MCF 10A (cell line): ENCODE measurements around the gene ST6GAL1. TPM values are rescaled to one million over a fixed set of nuclear protein-coding genes. Genes with fewer than 3 reads are reported as not detected.

ENCODE experiments used
- BruUV-seq: library from RNA; stranded (reverse); fragments of 400-500 nt; replicated peaks from 2 replicates; lab custom pipeline; 2021; lab: Mats Ljungman, UMichigan
- CTCF ChIA-PET: fragments of 300-600 bp; sonication (Branson Sonifier 250); formaldehyde crosslinking; extraction: SDS; loops from one replicate; lab custom pipeline; 2021; ENCODE audit warnings: antibody characterized with exemption, inconsistent platforms; lab: Yijun Ruan, JAX
- POLR2A ChIA-PET: fragments of 300-600, 350-650 bp; sonication (Branson Sonifier 250); formaldehyde crosslinking; extraction: SDS; loops from one replicate; lab custom pipeline; 2020; ENCODE audit warnings: antibody characterized with exemption, inconsistent platforms; lab: Yijun Ruan, JAX
- DNase-seq: peaks from one replicate; pipeline ENCODE4 v3.0.0-alpha.2; 2018; ENCODE audit not compliant: unreplicated experiment
- H3K27ac Mint-ChIP-seq: one replicate; pipeline ENCODE4 v1.8.0; 2022; ENCODE audit warnings: mild to moderate bottlenecking, low read depth, mixed read lengths; ENCODE audit not compliant: unreplicated experiment
- H3K27me3 Mint-ChIP-seq: one replicate; pipeline ENCODE4 v1.8.0; 2022; ENCODE audit warnings: mixed read lengths; ENCODE audit not compliant: insufficient read depth, unreplicated experiment
- H3K36me3 Mint-ChIP-seq: one replicate; pipeline ENCODE4 v1.8.0; 2022; ENCODE audit warnings: mild to moderate bottlenecking, moderate library complexity, mixed read lengths; ENCODE audit not compliant: insufficient read depth, unreplicated experiment
- H3K4me1 Mint-ChIP-seq: one replicate; pipeline ENCODE4 v1.8.0; 2022; ENCODE audit warnings: mixed read lengths; ENCODE audit not compliant: insufficient read depth, unreplicated experiment
- H3K4me3 Mint-ChIP-seq: one replicate; pipeline ENCODE4 v1.8.0; 2022; ENCODE audit warnings: mild to moderate bottlenecking, moderate library complexity, mixed read lengths; ENCODE audit not compliant: unreplicated experiment
- H3K9me3 Mint-ChIP-seq: one replicate; pipeline ENCODE4 v1.8.0; 2022; ENCODE audit warnings: mixed read lengths; ENCODE audit not compliant: unreplicated experiment
- CTCF ChIP-seq: fragments of 200-600 bp; IDR thresholded peaks from one replicate; pipeline ENCODE4 v1.8.0; 2022; ENCODE audit warnings: antibody characterized with exemption, mild to moderate bottlenecking; ENCODE audit not compliant: unreplicated experiment
- intact Hi-C: fragments of 100-400 bp; cut with micrococcal nuclease; formaldehyde crosslinking; loops from 2 replicates; pipeline ENCODE4 v1.14.1; 2022
- total RNA-seq: library from RNA; stranded (reverse); gene quantifications from 2 replicates; pipeline ENCODE4 v1.2.3, GENCODE V29; 2022

The ST6GAL1 gene
- total RNA-seq, 1 experiment from 2014 or later, result 18.8 TPM

GRCh38 chr3:187074846-187075245 is 144.5 kb downstream of the ST6GAL1 start:
- POLR2A ChIA-PET, result interaction anchor here (1.4 kb wide), 1 partner anchor 10 kb away, joined by 4 read pairs; no protein-coding TSS in a partner anchor
- no TSS peak for BruUV-seq
- no peak for DNase-seq
- peaks cover 18% of the 10 kb centered on the region for H3K36me3 Mint-ChIP-seq
- peaks cover 2% of the 10 kb centered on the region for H3K9me3 Mint-ChIP-seq
- H3K4me3 Mint-ChIP-seq, result no peak overlapping the region
- peaks cover under 1% of the 10 kb centered on the region for H3K4me1 Mint-ChIP-seq
- intact Hi-C loops, result no loop called here
- no peak overlapping the region for H3K27ac Mint-ChIP-seq
- no peak for TF ChIP-seq CTCF
- CTCF ChIA-PET, result interaction anchor here (1.0 to 1.1 kb wide), 3 partner anchors 10 to 90 kb away, joined by 3 read pairs; no protein-coding TSS in a partner anchor
- H3K27me3 Mint-ChIP-seq, result no peaks in the 10 kb centered on the region

- Mint-ChIP-seq H3K4me1 (no peaks in the 10 kb centered on the region), H3K27me3 (no peaks in the 10 kb centered on the region), H3K9me3 (no peaks in the 10 kb centered on the region), H3K27ac (peak overlapping the region; percentile 35), H3K36me3 (peaks cover 13% of the 10 kb centered on the region), H3K4me3 (no peak overlapping the region)
- no TSS peak for BruUV-seq
- CTCF ChIA-PET, result no interaction called here
- POLR2A ChIA-PET, result interaction anchor here (0.6 kb wide), 2 partner anchors 19 to 461 kb away, joined by 3 read pairs; no protein-coding TSS in a partner anchor
- intact Hi-C loops, result no loop called here
- no peak for DNase-seq
- TF ChIP-seq CTCF, result no peak
These were observed 146.0 kb downstream of the ST6GAL1 start for GRCh38 chr3:187076297-187076696.

DNA sequence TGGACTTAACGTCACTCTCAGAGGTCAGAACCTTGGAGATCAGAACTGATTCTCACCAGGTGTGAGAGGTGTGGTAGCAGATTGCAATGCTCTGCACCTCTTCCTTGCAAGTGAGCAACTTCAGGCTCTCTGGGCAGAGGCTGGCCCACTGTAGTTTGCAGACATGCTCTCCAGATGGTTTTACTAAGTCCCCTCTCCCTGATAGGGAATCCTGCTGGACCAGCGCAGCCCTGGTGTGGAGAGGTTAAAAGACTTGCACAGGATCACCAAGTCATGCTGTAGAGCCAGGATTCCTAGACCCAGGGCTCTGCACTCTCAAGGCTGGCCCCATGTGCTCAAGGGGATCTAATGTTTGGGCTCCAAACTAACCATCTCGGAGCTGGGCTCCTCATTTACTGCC is 146.8 kb downstream of the ST6GAL1 start:
- intact Hi-C loops, result no loop called here
- Mint-ChIP-seq H3K36me3 (peaks cover 13% of the 10 kb centered on the region), H3K4me1 (no peaks in the 10 kb centered on the region), H3K27ac (no peak overlapping the region), H3K27me3 (no peaks in the 10 kb centered on the region), H3K9me3 (no peaks in the 10 kb centered on the region), H3K4me3 (no peak overlapping the region)
- POLR2A ChIA-PET, result interaction anchor here (0.6 kb wide), 1 partner anchor 462 kb away, joined by 3 read pairs; no protein-coding TSS in a partner anchor
- no TSS peak for BruUV-seq
- CTCF ChIA-PET, result no interaction called here
- no peak for TF ChIP-seq CTCF
- DNase-seq, result no peak

DNA sequence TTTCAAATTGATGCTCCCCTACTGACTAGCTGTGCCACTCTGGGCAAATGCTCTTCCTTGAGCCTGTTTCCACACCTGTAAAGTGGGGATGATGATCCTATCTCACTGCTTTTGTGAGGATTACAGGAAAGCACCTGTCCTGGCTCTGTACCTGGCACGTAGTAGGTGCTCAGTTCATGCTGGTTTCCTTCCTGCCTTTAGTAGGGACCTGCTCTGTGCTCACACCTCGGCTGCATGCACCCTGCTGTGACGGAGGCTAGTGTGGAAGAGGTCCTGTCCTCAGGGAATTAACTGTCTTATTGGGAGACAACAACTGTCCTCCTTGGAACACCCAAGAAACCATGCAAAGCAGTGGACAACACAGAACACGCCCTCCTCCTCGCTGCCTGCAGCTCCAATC is 147.2 kb downstream of the ST6GAL1 start:
- ChIA-PET CTCF (interaction anchor here (0.6 kb wide), 1 partner anchor 8 kb away, joined by 3 read pairs; no protein-coding TSS in a partner anchor), POLR2A (no interaction called here)
- no peak overlapping the region for H3K4me3 Mint-ChIP-seq
- H3K4me1 Mint-ChIP-seq, result no peaks in the 10 kb centered on the region
- no TSS peak for BruUV-seq
- intact Hi-C loops, result no loop called here
- H3K27me3 Mint-ChIP-seq, result no peaks in the 10 kb centered on the region
- H3K9me3 Mint-ChIP-seq, result no peaks in the 10 kb centered on the region
- DNase-seq, result no peak
- peaks cover 13% of the 10 kb centered on the region for H3K36me3 Mint-ChIP-seq
- H3K27ac Mint-ChIP-seq, result no peak overlapping the region
- TF ChIP-seq CTCF, result no peak
